Regular cardiac myocyte (primary cell): ENCODE data around the gene SLC6A7. TPM values are rescaled to one million over a fixed set of nuclear protein-coding genes. Genes with fewer than 3 reads are reported as not detected.

Experiments used
- total RNA-seq: library from RNA; depleted of rRNA; stranded (reverse); fragments of >200 nt; gene quantifications from 2 replicates; pipeline ENCODE4 v1.2.3, GENCODE V29; 2014

Gene SLC6A7
- total RNA-seq, result under 0.01 TPM in 2 replicates

GRCh38 chr5:150189728-150190502 lies at the start of gene SLC6A7:
TSS of gene SLC6A7 (plus strand) at chr5:150190062. CDS start at chr5:150190328, 266 bp downstream.

DNA sequence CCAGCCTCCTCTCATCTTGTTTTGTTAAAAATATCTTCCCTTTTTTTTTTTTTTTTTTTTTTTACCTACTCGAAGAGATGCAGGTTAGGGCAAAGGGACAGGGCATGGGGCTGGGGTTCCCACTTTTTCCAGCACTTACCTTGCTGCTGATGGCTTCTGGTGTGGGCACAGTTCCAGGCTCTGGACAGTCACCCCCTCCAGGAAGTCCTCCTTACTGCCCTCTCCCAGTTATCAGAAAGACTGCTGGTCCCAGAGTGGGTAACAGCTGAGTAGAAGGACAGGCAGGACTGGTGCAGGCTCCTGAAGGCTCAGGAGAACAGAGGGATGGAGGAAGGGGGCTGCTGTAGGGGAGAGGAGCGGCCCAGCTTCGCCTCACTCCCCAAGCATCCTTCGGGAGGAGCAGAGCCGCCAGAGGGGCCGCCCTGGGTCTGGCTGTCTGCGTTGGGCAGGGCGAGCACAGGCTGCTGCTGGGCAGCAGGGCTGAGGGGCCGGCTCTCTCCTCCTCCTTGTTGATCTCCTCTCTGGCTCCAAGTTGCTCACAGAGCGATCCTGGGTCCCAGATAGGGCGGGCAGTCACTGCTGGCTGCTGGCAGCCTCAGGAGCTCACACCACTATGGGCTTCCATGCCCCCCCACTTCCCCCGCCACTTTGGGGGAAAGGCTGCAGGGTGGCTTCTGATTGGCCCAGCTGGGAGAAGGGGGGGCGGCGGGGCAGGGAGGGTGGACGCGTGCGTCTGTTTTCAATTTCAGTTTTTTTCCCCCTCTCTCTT lies 34.4 kb upstream of the SLC6A7 start, which contains the start of gene PDGFRB:
PDGFRB (minus strand) TSS at position 588 of the 769 bp plus-strand sequence. CDS start 18,798 bp downstream, outside the sequence.

GRCh38 chr5:150166650-150167511 lies 23.0 kb upstream of the SLC6A7 start, which contains the start of gene CDX1:
TSS of gene CDX1 (plus strand) at chr5:150166778. CDS start at chr5:150166877, 99 bp downstream.

Other genes starting within 250 kb of the SLC6A7 start
- not detected in 2 replicates for gene PDE6A, start 245.3 kb upstream of the SLC6A7 start, total RNA-seq
- gene SLC26A2, start 229.3 kb upstream of the SLC6A7 start, total RNA-seq, result 18.0 and 19.4 TPM in 2 replicates
- gene TIGD6, start 189.4 kb upstream of the SLC6A7 start, total RNA-seq, result 6.7 and 6.8 TPM in 2 replicates
- 33.8 and 40.6 TPM in 2 replicates for gene HMGXB3, start 189.3 kb upstream of the SLC6A7 start, total RNA-seq
- 0.56 and 0.58 TPM in 2 replicates for gene CSF1R, start 103.5 kb upstream of the SLC6A7 start, total RNA-seq
- 97.2 and 197 TPM in 2 replicates for gene PDGFRB, start 34.2 kb upstream of the SLC6A7 start, total RNA-seq
- gene CDX1, start 23.3 kb upstream of the SLC6A7 start, total RNA-seq, result 0.38 and 0.56 TPM in 2 replicates
- gene CAMK2A, start 99.7 kb downstream of the SLC6A7 start, total RNA-seq, result under 0.01 and 0.28 TPM in 2 replicates
- 4.4 and 5.4 TPM in 2 replicates for gene ARSI, start 112.8 kb downstream of the SLC6A7 start, total RNA-seq
- 10.1 and 33.2 TPM in 2 replicates for gene TCOF1, start 167.6 kb downstream of the SLC6A7 start, total RNA-seq
- 0.38 and 0.85 TPM in 2 replicates for gene CD74, start 222.8 kb downstream of the SLC6A7 start, total RNA-seq